D341Med (cell line): ENCODE measurements around the gene S100A14.

Experiments
- DNase-seq: peaks from one replicate; pipeline ENCODE4 v3.0.0; 2012; ENCODE audit warnings: low spot score

The S100A14 gene

DNA sequence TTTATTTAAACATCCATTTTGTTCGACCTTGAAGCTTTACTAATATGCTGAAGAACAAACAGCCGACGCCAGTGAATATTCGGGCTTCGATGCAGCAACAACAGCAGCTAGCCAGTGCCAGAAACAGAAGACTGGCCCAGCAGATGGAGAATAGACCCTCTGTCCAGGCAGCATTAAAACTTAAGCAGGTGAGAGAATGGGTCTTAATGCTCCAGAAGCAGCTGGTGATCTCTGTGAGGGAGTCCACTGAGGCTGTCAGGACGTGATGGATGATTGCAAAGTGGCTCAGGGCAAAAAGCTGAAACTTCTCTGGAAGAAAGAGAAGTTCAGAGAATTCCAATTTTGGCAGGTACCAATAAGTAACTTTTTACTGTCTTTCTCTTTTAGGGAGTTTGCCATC is 22.1 kb upstream of the S100A14 start:
- DNase-seq, result no peak

DNA sequence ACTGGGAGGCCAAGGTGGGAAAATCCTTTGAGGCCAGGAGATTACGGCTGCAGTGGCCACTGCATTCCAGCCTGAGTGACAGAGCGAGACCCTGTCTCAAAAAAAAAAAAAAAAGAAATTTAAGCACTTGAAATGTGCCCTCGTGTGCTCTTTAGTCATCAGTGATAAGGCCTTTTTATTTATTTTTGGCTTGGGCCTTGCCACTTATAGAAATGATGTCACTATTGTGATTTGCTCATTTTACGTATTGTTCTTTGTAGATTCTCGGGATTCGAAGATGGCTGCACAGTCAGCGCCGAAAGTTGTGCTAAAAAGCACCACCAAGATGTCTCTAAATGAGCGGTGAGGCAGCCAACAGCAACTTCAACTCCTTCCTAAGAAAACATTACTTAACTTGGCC is 20.2 kb upstream of the S100A14 start:
- DNase-seq, result no peak

GRCh38 chr1:153635872-153636271 is 19.7 kb upstream of the S100A14 start:
- DNase-seq, result no peak

DNA sequence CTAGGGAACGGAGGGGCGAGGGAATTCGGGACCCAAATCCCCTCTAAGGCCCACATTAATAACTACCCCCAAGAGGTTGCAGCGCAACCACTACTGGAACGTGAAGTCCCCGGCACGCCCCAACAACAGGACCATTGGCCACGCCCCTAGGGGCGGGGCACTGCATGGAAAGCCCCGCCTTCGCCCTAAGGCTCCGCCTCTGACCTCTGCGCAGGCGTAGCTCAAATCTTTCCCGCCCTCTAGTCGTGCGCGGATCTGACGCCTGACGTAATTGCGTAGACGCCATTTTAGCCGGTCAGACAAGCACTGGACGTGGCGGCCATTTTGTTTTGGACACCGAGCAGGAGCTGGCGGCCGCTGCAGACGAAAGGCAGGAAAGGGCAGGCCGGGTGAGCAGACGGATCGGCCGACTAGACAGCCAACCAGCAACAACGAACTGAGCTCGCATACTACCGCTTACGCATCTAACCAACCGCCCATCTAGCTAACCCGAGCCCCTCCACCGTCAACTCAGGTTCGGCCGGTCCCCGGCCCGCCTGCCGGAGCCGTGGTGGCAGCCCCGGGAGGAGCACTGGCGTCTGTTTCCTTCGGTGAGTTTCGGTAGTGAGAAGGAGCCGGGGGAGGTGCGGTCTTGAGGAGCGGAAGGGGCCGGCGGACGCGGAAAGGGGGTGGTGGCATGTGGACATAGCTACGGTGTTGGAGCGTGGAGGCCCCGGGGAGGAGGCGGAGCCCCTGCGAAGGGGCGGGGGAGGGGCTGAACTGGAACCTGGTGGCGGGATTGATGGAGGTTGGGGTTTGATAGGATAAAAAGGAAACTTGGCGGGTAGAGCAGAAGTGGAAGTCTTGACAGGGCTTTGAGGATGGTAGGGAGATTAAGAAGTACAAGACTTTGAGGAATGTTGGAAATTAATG is 17.9 kb upstream of the S100A14 start, which contains the start of gene CHTOP:
Gene CHTOP (plus strand): TSS at position 313 of the 912 bp plus-strand sequence. CDS start 2,523 bp downstream, outside the sequence.
- peak; percentile 98 for DNase-seq

GRCh38 chr1:153633161-153633753 is 17.1 kb upstream of the S100A14 start:
- no peak for DNase-seq

- no peak for DNase-seq
These were observed 15.2 kb upstream of the S100A14 start for GRCh38 chr1:153631047-153632022.

GRCh38 chr1:153630384-153630783 is 14.3 kb upstream of the S100A14 start:
- no peak for DNase-seq

DNA sequence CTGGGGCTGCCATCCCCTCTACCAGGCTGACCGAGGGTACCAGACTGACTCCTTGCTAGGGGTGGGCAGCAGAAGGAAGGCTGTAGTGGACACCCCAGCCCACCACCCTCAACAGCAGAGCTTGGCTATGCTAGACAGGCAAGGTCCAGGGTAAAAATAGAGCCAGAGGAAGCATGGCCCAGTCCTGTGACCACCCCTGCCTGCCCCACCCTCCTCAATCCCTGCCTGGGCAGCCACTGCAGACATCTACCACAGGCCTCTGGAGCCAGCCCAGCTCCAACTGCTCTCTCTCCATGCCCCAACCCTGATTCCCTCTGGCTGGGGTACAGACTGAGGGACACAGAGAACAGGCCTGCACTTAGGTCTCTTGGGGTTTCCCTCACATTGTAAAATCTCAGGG is 13.8 kb upstream of the S100A14 start:
- DNase-seq, result peak; percentile 30

- DNase-seq, result no peak
These were observed 13.2 kb upstream of the S100A14 start for GRCh38 chr1:153629343-153629665.

DNA sequence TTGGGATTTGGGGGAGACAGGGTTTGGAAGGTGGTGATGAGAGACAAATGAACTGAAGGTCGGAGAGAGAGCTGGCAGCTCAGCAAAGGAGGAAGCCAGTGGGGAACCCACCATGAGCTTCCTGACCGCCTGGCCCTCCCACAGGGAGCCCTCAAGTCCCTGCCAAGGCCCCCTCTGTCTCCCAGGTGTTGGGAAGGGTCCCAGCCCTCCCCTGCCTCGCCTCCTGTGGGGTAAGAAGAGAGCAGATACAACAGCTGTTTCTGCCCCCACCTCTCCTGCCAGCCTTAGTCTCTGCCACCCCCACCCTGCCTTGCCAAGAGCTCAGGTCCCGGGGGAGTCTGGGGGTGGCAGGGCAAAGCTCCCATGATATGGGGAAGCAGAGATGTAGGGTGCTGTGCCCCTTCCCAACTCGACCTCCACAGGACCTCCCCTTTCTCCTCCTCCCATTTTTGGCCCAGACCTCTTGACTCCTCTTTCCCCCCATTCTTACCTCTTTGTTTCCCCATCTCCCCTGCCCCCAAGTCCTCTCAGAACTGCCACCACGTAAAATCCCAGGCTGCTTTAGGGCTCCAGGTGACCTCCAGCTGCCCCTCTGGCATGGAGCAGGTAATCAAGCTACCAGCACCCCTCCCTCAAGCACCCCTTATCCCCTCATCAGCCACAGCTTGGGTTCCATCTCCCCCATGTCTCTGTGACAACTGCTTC is 12.7 kb upstream of the S100A14 start:
- DNase-seq, result no peak

- DNase-seq, result peak; percentile 30
These were observed 11.8 kb upstream of the S100A14 start, which contains the start of gene S100A1 for GRCh38 chr1:153627715-153628626. Gene S100A1 (plus strand): TSS chr1:153628434. CDS start chr1:153630522, 2,088 bp downstream.

GRCh38 chr1:153626904-153627714 is 11.0 kb upstream of the S100A14 start, which contains the start of gene S100A13:
Gene S100A13 (minus strand): TSS chr1:153627505. CDS start chr1:153626472, 1,033 bp downstream.
- peak; percentile 41 for DNase-seq

DNA sequence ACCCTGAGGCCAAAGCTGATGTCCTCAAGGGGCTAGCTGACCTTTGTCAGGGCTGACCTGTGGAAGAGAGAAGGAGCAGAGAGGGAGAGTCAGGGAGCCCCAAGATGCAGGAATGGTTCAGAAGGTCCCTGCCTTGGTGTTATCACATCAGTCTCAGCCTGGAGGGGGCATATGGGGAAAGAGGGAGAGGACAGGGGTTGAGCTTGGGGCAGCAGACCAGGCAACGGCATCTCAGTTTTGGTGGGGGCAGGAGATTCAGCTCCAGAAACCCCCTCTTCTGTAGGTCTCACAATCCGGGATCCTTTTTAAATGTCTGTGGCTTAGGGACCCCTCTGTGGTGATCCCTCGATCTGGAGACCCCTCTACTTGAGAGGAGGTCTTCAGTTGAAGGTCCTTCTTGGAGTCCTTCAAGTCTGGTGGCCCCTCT is 10.4 kb upstream of the S100A14 start:
- DNase-seq, result no peak

DNA sequence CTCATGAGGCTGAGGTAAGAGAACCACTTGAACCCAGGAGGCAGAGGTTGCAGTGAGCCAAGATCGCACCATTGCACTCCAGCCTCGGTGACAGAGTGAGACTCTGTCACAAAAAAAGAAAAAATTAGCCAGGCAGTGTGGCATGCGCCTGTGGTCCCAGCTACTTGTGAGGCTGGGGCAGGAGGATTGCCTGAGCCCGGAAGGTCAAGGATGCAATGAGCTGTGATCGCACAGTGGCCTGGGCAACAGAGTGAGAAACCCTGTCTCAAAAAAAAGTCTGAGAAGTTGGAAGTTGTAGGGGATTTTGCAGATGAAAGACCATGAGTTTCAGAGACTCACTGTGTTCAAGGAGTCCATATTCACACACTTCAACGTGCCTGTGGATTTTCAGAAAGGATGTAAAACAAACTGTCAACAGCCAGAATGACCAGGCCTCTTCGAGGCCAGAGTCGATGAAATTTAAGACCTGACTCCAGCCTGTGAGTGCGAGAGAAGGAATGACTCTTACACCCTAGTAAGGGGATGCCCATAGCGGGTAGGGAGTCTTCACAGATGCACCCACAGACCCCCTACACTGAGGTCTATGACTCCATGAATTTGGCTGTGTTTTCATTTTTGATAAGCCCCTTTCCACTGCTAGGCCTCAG is 9.0 kb upstream of the S100A14 start:
- DNase-seq, result no peak

DNA sequence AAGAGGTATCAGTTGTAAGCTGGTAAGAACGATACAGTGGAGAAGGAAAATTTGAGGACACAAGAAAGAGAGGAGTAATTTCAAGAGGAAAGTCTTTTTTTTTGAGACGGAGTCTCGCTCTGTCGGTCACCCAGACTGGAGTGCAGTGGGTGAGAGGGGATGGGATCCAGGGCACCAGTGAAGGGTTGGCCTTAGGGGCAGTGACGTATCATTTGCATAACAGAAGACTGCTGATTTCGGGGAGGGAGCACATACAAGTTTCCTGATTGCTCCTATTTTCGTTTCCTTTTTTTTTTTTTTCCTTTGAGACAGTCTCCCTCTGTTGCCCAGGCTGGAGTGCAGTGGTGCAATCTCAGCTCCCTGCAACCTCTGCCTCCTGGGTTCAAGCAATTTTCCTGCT is 7.0 kb upstream of the S100A14 start:
- DNase-seq, result no peak

GRCh38 chr1:153619171-153619570 is 3.0 kb upstream of the S100A14 start:
- DNase-seq, result no peak

- DNase-seq, result peak; percentile 85
These were observed 1.5 kb upstream of the S100A14 start for GRCh38 chr1:153617663-153618062.

DNA sequence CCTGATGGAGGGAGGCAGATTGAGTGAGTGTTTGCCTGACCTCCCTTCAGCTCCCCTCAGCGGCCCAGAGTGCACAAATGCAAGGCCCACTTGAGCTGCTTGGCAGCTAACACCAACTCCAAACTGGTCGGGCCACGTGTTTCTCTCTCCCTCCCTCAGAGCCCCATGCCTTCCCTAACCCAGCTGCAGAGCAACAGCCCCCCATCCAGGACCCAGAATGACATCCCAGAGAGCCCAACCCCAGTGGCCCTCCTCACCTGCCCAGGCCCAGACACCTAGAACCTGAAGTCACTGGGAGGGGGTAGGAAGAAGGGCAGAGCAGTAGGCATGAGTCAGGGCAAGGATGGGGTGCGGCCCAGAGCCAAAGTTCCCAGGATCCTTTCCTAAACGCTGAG is 789 bp upstream of the S100A14 start:
- no peak for DNase-seq

GRCh38 chr1:153615406-153615805 is 719 bp downstream of the S100A14 start:
- no peak for DNase-seq
